K562 (cell line): Measurements from ENCODE around the gene EPGN. TPM values are rescaled to one million over a fixed set of nuclear protein-coding genes. Genes with fewer than 3 reads are reported as not detected.

Experiments
- ATF3 ChIP-seq, 2 experiments: fragments of 450-650 bp in 1 of 2; sonication (generic) in 1 of 2; formaldehyde crosslinking in 1 of 2; IDR thresholded peaks in 1 of 2; conservative IDR thresholded peaks in 1 of 2; 2 replicates each; pipeline versions ENCODE4 v1.6.1 to v1.8.1; 2016 to 2023; ENCODE audit warnings: mild to moderate bottlenecking in 2 of 2, moderate library complexity in 2 of 2, inconsistent platforms in 1 of 2, missing genetic modification reagents in 1 of 2
- BHLHE40 ChIP-seq: IDR thresholded peaks from 2 replicates; pipeline ENCODE4 v1.6.1; 2011; ENCODE audit warnings: low read length, improper control_type of control experiment
- CTBP1 ChIP-seq: fragments of 450-650 bp; IDR thresholded peaks from 2 replicates; pipeline ENCODE4 v1.6.1; 2016; ENCODE audit warnings: borderline replicate concordance
- FOXM1 ChIP-seq, 2 experiments: fragments of 450-650 bp in 1 of 2; sonication (generic) in 1 of 2; formaldehyde crosslinking in 1 of 2; IDR thresholded peaks; 2 replicates each; pipeline versions ENCODE4 v1.6.1 to v1.9.0; 2017 to 2022; ENCODE audit warnings: low read depth in 2 of 2, mild to moderate bottlenecking in 2 of 2, missing genetic modification reagents in 1 of 2, moderate library complexity in 1 of 2
- KAT7 ChIP-seq: sonication (generic); formaldehyde crosslinking; IDR thresholded peaks from 2 replicates; pipeline ENCODE4 v1.8.0; 2022; ENCODE audit warnings: missing genetic modification reagents, mild to moderate bottlenecking, borderline replicate concordance
- MNT ChIP-seq, 2 experiments: fragments of 450-650 bp; conservative IDR thresholded peaks; 2 replicates each; pipeline ENCODE4 v1.6.1; 2017; ENCODE audit warnings: mild to moderate bottlenecking in 2 of 2, moderate library complexity in 2 of 2
- PATZ1 ChIP-seq: fragments of 250-450 bp; sonication (Bioruptor Pico); IDR thresholded peaks from 2 replicates; pipeline ENCODE4 v1.5.0; 2020; ENCODE audit warnings: mild to moderate bottlenecking, borderline replicate concordance
- RHOXF2B ChIP-seq: fragments of 250-450 bp; sonication (Bioruptor Pico); conservative IDR thresholded peaks from 2 replicates; pipeline ENCODE4 v1.5.1; 2021
- STAT5B ChIP-seq: fragments of 250-450 bp; sonication (Bioruptor Pico); IDR thresholded peaks from 2 replicates; pipeline ENCODE4 v1.8.0; 2021; ENCODE audit warnings: mild to moderate bottlenecking, inconsistent platforms
- ZBTB49 ChIP-seq: sonication (generic); formaldehyde crosslinking; IDR thresholded peaks from 2 replicates; pipeline ENCODE4 v1.8.0; 2022; ENCODE audit warnings: missing genetic modification reagents, mild to moderate bottlenecking, borderline replicate concordance
- ZNF175 ChIP-seq: fragments of 200-800 bp; sonication (Bioruptor generic); IDR thresholded peaks from 2 replicates; pipeline ENCODE4 v1.6.1; 2016; ENCODE audit warnings: low read depth, mild to moderate bottlenecking, missing genetic modification characterization, missing compliant biosample characterization
- ZNF23 ChIP-seq: fragments of 250-450 bp; sonication (Bioruptor Pico); IDR thresholded peaks from 2 replicates; pipeline ENCODE4 v1.4.0; 2020; ENCODE audit warnings: mild to moderate bottlenecking
- ZNF586 ChIP-seq: fragments of 450-650 bp; formaldehyde crosslinking; conservative IDR thresholded peaks from 2 replicates; pipeline ENCODE4 v1.4.0; 2020; ENCODE audit warnings: mild to moderate bottlenecking, moderate library complexity
- ZNF592 ChIP-seq: fragments of 450-650 bp; IDR thresholded peaks from 2 replicates; pipeline ENCODE4 v1.6.1; 2017; ENCODE audit warnings: antibody characterized with exemption, mild to moderate bottlenecking
- ZNF717 ChIP-seq: fragments of 250-450 bp; sonication (Bioruptor Pico); IDR thresholded peaks from 2 replicates; pipeline ENCODE4 v1.5.0; 2021
- polyA plus RNA-seq, 8 experiments: library from polyadenylated mRNA; depleted of rRNA in 4 of 8; stranded (reverse) in 5 of 8; unstranded in 3 of 8; fragments of >200 nt; fragmentation: Nextera tagmentation in 2 of 8; fragmentation: Illumina TruSeq in 1 of 8; extraction: Ambion mirVana in 2 of 8; extraction: Trizol in 1 of 8; gene quantifications; 2 replicates each; pipeline versions ENCODE4 v1.2.1 to v1.2.3, GENCODE V29; 2011 to 2014; ENCODE audit warnings: inconsistent platforms in 1 of 8, missing spikeins in 1 of 8
- total RNA-seq, 7 experiments: library from RNA; depleted of rRNA in 6 of 7; stranded (reverse); fragments of >200 nt in 6 of 7; fragmentation: Illumina TruSeq in 2 of 7; extraction: Trizol in 2 of 7; gene quantifications; 2 replicates each; pipeline versions ENCODE4 v1.2.1 to v1.2.3, GENCODE V29; 2011 to 2021; ENCODE audit warnings: low replicate concordance in 1 of 7

Gene EPGN
- total and polyA plus RNA-seq, 9 of the 15 experiments (the other 6 are each of a cell fraction or from before 2014, with no cell fraction given) = 0.10 to 0.56 TPM; not detected in 7

- TF ChIP-seq PATZ1 = no peak
- peak; percentile 66 for TF ChIP-seq ZNF592
- no peak for TF ChIP-seq CTBP1
- no peak for TF ChIP-seq ZNF717
- no peak for TF ChIP-seq ZNF586
- no peak for TF ChIP-seq KAT7
- no peak for TF ChIP-seq BHLHE40
- TF ChIP-seq RHOXF2B = no peak
- peak; percentile 49; the same call in 1 of the 2 replicates for TF ChIP-seq ZNF175 (CRISPR knock-in tag)
- 0 out of 2 replicates have a peak, but pooled peaks have one; percentile 25 for TF ChIP-seq FOXM1 (IDR thresholded peaks at IDR 0.05; ENCODE audit: low read depth)
- no peak for TF ChIP-seq FOXM1 (CRISPR knock-in tag; IDR thresholded peaks at IDR 0.05; ENCODE audit: low read depth)
- TF ChIP-seq ATF3 (IDR thresholded peaks at IDR 0.05) = no peak
- no peak for TF ChIP-seq ATF3 (CRISPR knock-in tag; conservative IDR thresholded peaks at IDR 0.05)
- no peak for TF ChIP-seq ZBTB49 (CRISPR knock-in tag)
- 0 out of 4 replicates have a peak, but pooled peaks of 1 of the 2 experiments have one; percentile 17 for TF ChIP-seq MNT (conservative IDR thresholded peaks at IDR 0.05)
- TF ChIP-seq STAT5B (CRISPR knock-in tag) = no peak
- TF ChIP-seq ZNF23 (CRISPR knock-in tag) = 0 out of 2 replicates have a peak, but pooled peaks have one; percentile 25
Observed at GRCh38 chr4:74331252-74331651, 23.0 kb downstream of the EPGN start (continued).
